GM21528 (cell line): ENCODE measurements around the gene ALKBH3.

Source experiments
- ATAC-seq: cut with Tn5 transposase; IDR thresholded peaks from one replicate; pipeline ENCODE4 v1.9.1; 2021; ENCODE audit warnings: mild to moderate bottlenecking, moderate library complexity; ENCODE audit not compliant: unreplicated experiment, low FRiP score

Gene ALKBH3

DNA sequence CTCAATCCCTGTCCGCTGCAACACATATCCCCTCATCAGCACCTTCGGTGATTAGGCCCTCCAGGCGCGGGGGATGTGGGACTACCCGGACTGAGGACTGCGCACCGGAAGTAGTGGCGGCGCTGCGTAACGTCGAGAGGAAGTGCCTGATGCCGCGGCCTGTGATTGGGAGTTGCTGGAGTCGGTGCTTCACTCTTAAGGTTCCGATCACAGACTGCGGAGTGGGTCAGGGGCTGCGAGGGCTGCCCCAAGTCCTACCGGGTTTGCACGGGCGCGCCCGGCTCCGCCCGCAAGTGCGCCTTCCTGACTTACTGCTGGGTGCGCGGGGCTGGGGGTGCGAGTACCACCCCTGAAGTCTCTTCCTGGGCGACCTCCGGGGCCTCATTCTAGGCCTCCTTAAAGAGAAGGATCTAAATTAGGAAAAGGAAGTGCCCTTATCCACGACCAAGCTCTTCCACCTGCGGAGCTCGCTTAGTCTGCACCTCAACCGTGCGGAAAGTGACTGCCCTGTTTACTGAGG lies at the start of gene ALKBH3:
TSS of gene ALKBH3 (plus strand) at position 192 of the 520 bp plus-strand sequence. CDS start 1,822 bp downstream, outside the sequence.
- peak; percentile 98 for ATAC-seq

DNA sequence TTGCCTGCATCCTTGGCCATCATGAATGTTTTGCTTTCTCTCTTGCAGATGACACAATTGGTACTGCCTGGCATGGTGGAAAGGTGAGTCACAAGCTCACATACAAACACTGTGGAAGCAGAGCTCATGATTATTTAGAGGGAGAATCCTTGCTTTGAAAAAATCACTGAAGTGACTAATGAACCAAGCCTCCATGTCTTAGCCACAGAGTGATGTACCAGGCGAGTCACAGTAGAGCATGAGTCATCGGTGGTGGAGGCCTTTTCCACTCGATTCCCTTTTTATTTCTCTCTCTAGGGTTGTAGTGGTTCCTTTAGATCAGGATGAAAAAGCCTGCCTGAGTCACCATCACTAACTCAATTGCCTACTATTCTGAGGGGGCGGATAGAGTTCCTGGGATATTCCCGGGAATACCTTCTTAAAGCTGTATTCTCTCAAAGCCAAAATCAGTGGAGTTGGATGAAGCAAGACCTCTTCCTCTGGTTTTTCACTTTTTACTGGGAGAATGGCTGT lies 49.6 kb upstream of the ALKBH3 start:
- no peak for ATAC-seq

DNA sequence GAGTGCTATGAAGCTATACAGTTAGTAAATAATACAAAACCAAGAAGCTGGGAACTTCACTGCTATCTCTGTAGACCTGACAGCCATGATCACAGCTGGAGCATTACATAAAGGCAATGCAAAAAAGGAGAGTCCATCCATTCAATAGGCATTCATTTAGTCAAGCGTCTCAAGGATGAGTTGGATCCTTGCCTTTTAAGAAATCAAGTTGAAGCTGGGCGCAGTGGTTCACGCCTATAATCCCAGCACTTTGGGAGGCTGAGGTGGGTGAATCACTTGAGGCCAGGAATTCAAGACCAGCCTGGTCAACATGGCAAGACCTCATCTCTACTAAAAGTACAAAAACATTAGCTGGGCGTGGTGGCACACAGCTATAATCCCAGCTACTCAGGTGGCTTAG lies 48.1 kb upstream of the ALKBH3 start:
- no peak for ATAC-seq

DNA sequence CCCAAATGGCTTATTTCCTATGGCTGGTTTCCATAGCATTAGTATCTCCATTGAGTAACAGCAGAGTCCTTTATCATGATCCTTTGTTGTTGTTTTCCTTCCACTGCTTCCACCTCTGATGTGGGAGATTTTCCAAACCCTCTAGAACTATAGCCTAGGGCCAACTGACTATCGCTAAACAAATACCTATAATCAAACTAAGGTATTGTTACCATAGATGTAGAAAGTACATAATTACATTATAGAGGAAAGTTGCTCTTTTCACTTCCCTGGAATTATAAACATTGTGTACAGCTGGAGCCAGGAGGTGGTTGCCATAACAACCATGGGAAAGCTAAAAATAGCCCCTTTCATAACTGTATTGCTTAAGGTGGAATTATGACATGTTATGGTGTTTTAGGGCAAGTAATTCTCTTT lies 47.0 kb upstream of the ALKBH3 start:
- no peak for ATAC-seq

DNA sequence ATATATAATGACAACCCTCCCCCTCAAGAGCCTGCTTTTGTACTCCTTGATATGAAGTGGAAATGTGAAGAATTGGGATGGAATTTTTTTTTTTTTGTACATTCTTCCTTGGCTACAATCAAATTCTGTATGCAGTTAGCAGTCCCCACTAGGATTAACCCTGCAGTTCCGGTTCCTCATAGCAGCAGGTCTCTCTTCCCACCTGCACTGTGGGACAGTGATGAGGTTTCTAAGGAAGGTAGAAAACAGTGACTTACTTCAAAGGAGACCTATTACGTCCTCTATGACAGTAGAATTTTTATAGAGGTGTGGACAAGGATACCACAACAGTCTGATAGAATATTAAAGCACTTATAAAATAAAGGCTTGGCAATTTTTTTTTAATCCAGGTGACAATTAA lies 46.3 kb upstream of the ALKBH3 start:
- no peak for ATAC-seq

DNA sequence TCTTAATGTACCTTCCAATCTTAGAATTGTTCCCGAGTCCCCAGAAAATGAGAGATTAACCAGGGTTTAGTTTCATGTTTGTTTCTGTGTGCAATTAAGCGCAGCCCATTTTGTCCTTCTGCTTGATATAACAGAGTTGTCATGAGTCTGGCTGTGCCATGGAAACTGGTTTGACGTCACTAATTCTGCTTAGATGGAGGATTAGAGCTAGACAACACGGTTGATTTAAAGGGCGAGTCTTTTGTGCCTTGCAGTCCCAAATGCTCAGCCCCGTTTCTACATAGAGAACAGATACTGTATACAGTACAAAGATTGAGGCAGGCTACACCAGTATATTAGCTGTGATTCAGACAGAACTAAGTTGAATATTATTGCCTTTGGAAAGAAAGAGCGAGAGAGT lies 45.5 kb upstream of the ALKBH3 start:
- no peak for ATAC-seq

DNA sequence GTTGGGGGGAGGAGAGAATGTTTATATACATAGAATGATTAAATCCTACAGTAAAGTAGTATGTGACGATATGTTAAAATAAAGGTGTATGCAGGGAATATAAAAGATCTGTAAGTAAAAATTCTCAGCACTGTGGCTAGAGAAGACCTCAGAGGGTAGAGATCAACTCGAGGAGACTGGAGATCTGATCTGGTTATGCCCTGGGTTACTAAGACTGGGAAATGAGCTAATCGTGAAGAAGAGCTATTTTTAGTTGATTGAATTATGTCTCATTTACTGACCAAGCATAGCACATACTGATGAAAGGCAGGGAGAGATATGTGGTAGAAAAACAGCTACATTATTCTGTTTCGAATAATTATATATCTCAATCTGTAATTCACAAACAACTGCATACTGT lies 42.8 kb upstream of the ALKBH3 start:
- ATAC-seq = no peak

DNA sequence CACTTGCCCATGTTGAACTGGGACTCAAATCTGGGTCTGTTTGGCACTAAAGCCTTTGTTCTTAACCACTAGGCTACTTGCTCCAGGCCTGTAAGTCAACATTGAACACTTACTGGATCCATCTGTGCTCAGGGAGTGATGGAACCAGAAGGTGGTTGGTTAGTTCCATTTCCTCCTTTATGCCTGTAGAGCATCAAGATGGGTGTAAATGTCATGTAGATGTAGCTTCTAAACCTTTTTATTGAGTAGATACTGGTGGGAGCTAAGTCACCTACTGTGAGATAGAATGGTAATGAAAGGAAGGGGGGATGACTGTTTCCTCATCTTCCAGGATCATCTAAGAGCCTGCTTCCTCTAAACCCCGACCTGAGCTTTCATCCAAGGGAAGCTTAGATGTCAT lies 38.6 kb upstream of the ALKBH3 start:
- ATAC-seq = no peak

DNA sequence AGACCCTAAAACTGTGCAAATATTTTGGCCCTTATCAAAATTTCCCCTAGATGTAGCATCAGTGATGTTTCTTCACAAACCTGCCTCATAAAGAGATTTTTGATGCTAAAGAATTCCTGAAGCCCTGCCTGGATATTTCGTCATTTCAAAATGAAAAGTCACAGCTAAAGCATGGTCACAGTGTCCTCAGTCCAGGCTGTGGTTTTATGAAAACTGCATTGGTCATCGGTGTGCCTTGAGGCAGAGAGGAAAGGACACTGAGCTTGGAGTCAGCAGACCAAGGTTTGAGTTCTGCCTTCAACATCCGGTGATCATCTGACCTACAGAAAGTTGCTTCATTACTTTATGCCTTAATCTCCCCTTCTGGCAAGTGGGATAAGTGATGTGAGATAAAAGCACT lies 34.8 kb upstream of the ALKBH3 start:
- ATAC-seq = no peak

DNA sequence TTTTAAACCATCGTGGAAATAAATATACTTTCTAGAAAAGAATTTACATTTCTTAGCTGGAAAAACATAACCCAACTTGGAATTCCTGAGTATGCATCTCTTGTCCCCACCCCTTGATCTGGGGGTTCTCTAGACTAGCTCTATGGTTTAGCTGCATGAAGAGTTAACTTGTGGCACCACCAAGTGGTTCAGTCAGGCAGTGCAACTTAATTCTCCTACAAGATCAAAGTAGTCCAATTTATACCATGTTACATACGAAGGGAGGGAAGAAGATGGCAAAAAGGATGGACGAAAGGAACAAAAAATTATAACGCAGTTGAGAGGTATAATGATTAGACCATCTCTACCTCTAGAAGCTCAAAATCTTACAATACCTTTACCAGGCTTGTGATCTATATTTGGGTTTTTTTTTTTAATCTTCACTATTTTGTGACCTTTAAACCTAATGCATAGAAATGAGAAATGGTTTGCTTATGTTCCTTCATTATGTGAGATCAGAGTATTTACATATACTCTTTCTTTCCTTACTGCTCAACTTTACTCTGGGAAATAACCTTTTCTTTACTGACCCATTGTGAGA lies 28.5 kb upstream of the ALKBH3 start:
- no peak for ATAC-seq

DNA sequence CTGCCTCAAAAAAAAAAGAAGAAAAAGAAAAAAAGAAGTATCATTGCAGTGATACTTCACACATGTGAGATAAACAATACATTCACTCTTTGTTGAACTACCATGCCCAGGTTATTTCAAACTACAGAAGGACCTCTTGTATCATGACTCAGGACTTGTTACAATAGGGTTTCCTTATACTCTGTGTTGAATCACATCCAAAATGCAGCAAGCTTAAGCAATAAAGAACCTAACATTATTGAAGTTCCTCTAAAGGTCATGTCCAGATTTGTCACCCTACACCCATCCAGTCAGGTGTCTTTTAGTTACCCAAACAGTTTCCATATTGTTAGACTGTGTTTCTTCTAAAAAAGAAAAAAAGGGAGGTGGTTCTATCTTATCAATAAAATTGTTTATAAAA lies 26.9 kb upstream of the ALKBH3 start:
- ATAC-seq = no peak

DNA sequence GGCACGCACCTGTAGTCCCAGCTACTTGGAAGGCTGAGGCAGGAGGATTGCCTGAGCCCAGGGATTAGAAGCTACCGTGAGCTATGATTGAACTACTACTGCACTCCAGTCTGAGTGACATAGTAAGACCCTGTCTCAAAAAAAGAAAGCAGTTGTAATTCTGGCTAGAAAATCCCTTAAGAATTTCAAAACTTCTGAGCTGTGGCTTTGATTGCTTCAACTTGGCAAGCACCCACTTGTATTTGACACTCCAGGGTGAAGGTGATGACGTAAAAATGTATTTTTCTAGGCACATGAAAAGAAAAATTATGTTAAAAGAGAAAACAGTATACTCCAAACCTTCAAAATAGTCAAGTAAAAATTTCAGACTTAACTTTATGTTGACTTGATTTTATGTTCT lies 23.6 kb upstream of the ALKBH3 start:
- ATAC-seq = no peak

DNA sequence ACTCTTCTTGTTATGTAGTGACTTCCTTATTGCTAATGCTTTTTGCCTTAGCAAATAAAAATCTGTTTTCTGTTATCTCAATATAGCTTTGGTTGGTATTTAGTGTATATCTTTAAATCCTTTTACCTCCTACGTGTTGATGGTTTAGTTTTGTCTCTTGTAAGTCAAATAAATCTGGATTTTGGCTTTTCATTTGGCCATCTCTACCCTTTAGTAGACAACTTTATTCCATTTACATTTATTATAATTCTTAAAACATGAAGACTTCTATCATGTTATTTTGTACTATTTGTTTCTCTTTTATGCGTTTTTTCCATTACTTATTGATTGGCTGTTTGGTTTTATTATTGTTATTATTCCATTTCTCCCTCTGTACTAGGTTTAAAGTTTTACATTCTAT lies 19.5 kb upstream of the ALKBH3 start:
- no peak for ATAC-seq

DNA sequence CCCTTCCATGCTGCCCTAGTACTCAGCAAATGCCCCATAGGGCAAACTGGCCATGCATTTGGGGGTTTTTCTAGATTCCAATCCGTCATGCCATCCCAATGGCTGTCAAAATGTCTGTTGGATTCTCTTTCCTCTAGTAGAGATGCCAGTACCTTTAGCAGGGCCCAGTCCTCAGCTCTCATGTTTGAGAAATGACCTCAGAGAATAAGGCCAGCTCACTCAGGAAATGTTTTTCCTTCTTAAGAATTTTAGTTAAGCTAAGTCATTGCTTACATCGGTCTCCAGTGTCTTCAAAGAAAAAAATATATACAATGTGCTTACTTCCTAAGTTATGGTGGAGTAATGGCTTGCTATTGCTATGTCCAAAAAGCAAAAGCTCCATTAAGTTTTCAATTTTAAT lies 14.1 kb upstream of the ALKBH3 start:
- no peak for ATAC-seq

DNA sequence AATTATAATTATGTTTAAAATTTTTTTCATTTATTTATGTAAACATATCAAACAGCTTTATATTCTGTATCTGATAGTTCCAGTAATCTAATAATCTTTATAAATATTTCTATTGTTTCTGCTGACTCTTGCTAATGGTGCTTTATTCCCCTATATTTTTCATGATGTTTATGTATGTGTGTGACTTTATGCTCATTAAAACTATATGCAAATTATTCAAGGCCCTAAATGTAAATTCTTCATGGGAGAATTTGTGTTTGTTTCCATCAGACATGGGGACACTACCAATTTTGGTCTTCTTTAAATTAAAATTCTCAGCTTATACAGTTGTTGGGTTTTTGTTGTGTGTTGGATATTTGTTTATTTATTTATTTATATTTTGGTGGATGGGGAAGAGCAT lies 13.7 kb upstream of the ALKBH3 start:
- no peak for ATAC-seq

DNA sequence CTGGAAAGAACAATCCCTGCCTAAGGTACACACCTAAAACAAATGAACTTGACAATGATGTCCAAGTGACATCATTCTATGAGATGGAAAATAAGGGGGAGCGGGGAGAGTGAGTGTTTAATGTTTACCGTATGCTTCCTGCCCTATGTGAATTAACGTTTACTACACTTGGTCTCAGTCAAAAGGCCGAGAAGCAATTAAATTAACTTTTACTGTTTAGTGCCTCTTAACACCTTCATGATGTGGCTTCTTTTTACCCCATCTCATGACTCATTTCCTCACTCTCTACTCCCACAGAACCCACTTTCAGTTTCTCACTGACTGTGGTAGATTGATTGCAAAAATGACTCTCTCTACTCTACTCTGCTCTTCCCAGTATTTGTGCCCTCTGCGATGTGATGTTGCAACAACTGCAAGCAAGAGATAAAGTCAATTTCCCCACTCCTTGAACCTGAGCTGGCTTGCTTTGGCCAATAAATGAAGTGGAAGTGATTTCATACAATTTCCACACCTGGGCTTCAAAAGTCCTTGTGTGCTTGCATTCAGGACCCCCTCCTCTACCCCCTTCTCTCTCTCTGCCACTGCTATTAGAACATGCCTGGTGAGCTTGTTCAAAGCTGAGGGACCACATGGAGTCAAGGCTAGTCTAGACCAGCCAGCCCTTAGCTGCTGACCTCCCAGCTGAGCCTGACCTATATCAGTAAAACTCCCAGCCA lies 11.6 kb upstream of the ALKBH3 start:
- peak; percentile 100 for ATAC-seq

DNA sequence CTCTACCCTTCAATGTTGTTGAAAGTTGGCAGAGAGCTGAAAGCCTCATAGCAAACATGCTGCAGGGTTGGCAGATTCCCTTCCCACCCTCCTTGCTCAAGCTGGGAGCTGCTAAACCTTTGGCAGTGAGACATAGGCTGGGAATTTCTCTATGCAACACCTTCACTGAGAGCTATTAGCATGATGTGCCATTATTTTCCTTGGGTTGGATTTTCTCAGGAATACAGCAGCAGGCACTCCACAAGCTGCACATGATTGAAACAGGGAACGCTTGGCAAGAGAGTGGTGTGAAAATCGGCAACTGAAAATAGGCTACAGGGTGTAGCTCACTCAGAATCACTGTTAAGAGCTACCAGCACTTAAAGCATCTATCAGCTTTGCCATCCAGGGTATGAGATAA lies 9.6 kb upstream of the ALKBH3 start:
- no peak for ATAC-seq

DNA sequence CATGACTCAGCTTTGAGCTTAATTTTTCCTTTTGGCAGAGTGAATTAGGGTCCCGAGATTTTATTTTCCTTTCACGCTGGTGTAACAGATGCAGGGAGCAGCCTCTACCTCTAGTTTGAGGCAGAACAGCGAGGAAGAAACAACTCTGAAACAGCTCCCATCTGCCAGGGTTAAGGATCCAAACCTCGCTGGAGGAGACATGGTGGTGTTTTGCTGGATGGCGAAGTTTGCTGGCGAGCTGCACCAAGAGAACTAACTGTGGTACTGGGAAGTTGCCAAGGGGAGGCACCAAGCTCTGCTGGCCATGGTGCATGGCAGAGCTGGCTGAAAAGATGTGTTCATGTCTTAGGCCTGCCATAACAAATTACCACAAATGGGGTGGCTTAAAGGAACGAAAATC lies 7.6 kb upstream of the ALKBH3 start:
- ATAC-seq = no peak

DNA sequence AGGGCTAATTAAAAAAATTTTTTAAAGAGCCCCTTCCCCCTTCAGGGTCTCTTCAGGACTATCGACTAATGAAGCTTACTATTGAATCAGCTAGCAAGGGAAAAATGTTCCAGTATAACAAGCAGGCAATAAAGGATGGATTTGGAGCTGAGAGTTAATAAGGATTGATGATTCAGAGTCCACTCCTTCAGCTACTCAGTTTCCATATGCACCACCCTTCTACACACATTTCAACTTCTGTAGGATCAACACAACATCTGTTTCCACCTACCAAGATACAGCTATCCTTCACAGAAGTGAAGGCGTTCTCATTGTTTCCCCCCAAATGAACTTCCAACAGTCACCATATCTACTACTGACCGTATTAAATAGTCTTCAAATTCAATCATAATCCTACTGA lies 6.6 kb upstream of the ALKBH3 start:
- no peak for ATAC-seq

DNA sequence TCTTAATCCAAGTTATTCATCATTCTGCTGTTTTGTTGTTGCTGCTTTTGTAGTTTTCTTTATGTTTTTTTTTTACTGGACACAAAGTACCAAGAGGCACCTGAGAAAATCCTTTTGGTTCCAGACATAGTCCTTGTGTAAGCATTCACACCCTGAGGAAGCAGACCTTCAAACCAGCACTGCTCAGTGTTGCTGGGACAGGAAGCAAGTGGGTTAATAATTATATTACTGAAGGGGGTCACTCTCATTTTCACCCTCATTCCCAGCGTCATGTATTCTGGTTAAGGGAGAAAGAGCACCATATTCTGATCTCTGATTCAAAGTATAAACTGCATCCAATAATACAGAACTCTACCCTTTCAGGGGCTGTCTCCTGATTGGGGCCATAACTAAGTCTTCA lies 5.9 kb upstream of the ALKBH3 start:
- ATAC-seq = no peak

DNA sequence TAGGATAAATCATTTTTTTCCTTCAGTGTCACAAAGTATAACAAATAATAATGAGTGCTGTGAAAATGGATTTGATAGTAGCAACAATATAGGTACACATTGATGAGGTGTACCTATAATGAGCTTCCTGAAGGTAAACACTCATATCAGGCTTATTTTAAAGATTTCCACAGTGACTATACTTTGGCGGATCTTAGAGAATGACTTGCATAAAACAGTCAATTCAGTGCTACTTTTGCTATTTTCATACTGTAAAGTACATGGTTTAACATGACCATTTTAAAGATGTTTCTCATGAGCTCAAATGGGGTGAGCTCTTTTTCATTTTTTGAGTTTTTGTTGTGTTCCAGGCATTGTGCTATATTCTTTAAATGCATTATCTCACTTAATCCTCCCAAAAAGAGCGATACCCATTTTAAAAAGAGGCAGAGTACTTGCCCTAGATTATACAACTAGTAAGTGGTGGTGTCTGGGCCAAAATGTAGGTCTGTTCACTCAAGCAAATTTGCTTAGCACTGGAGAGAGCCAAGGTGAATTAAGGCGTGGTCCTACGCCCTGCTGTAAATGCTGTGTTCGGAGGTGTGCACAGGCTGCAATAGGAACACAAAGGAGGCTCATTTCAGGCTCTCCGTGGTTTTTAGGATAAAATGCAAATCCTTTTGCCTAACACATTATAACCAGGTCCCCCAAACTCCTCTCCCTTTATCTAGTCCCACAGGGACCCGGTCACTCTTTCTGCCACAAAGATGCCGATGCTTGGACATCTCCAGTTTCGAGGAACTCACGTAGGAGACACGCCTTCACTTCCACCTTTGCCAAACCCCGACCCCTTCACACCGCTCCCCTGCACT lies 617 bp upstream of the ALKBH3 start:
- ATAC-seq = peak; percentile 13
